AG04450 (cell line): ENCODE measurements around the gene SLC22A7. TPM values are rescaled to one million over a fixed set of nuclear protein-coding genes. Genes with fewer than 3 reads are reported as not detected.
"Not testable (repeated sequence)": the region's sequence is repeated elsewhere in the genome, so short reads cannot be mapped to it uniquely, and the experiment has no call there.

Source experiments
- CTCF ChIA-PET: fragments of 300-600, 350-600 bp; formaldehyde crosslinking; extraction: SDS; loops from one replicate; lab custom pipeline; 2022; ENCODE audit warnings: antibody characterized with exemption, inconsistent platforms; lab: Charles Lee
- POLR2A ChIA-PET: fragments of 350-600 bp; formaldehyde crosslinking; extraction: SDS; loops from one replicate; lab custom pipeline; 2021; ENCODE audit warnings: antibody characterized with exemption, inconsistent platforms; lab: Yijun Ruan, JAX
- DNase-seq: peaks from one replicate; pipeline ENCODE4 v3.0.0-alpha.2; 2011; ENCODE audit warnings: low read depth, low spot score
- H3K27ac ChIP-seq: one replicate; pipeline ENCODE4 v1.5.1; 2012; ENCODE audit warnings: low read depth, low read length, control low read depth
- H3K27me3 ChIP-seq: one replicate; pipeline ENCODE4 v1.6.0; 2012; ENCODE audit warnings: low read length; ENCODE audit not compliant: control insufficient read depth, insufficient read depth
- H3K4me3 ChIP-seq: 2 replicates; pipeline ENCODE4 v1.5.1; 2011; ENCODE audit warnings: mild to moderate bottlenecking, low read depth, low read length, control low read depth
- H3K9me3 ChIP-seq: 2 replicates; pipeline ENCODE4 v1.5.1; 2012; ENCODE audit warnings: low read length; ENCODE audit not compliant: control insufficient read depth, insufficient read depth
- polyA plus RNA-seq: library from polyadenylated mRNA; depleted of rRNA; stranded (reverse); fragments of >200 nt; gene quantifications from 2 replicates; pipeline ENCODE4 v1.2.3, GENCODE V29; 2011; rRNA removed
- small RNA-seq: library from RNA; depleted of rRNA; stranded (forward); fragments of <200 nt; gene quantifications from one replicate; pipeline ENCODE3, GENCODE V24; 2012; ENCODE audit warnings: low read depth; ENCODE audit not compliant: insufficient read length
- TF ChIP-seq, protein P1 (sequence below): IDR thresholded peaks from 2 replicates; pipeline ENCODE4 v1.5.1; 2011; ENCODE audit warnings: low read depth, low read length, control low read depth, inconsistent platforms

The SLC22A7 gene
- polyA plus RNA-seq, 1 experiment: not detected

DNA sequence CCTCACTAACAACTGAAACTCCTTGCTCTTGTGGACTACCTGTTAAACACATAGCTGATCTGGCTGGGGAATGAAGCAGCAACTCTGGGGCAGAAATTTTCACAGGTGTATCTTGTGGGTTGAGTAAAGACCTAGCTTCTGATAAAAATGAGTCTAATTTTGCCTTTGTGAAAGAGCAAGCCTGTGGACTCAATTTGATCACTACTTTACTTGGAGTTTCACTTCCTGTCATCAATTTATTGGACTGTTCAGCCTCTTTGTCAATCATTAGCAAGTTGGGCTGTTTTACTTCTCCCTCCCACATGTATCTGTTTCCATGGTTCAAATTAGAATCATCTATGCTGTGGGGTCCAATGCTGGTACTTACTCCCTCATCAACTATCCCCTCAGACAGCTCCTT is 40.2 kb downstream of the SLC22A7 start:
- Histone ChIP-seq H3K27ac (no peak overlapping the region), H3K27me3 (no peaks in the 10 kb centered on the region), H3K9me3 (no peaks in the 10 kb centered on the region), H3K4me3 (no peak overlapping the region)
- POLR2A ChIA-PET: no interaction called here
- CTCF ChIA-PET: interaction anchor here (1.9 kb wide), 1 partner anchor 109 kb away, joined by 4 read pairs; the partner anchor contains the start of gene DNPH1
- TF ChIP-seq, protein P1, sequence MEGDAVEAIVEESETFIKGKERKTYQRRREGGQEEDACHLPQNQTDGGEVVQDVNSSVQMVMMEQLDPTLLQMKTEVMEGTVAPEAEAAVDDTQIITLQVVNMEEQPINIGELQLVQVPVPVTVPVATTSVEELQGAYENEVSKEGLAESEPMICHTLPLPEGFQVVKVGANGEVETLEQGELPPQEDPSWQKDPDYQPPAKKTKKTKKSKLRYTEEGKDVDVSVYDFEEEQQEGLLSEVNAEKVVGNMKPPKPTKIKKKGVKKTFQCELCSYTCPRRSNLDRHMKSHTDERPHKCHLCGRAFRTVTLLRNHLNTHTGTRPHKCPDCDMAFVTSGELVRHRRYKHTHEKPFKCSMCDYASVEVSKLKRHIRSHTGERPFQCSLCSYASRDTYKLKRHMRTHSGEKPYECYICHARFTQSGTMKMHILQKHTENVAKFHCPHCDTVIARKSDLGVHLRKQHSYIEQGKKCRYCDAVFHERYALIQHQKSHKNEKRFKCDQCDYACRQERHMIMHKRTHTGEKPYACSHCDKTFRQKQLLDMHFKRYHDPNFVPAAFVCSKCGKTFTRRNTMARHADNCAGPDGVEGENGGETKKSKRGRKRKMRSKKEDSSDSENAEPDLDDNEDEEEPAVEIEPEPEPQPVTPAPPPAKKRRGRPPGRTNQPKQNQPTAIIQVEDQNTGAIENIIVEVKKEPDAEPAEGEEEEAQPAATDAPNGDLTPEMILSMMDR: no peak
- no peak for DNase-seq

DNA sequence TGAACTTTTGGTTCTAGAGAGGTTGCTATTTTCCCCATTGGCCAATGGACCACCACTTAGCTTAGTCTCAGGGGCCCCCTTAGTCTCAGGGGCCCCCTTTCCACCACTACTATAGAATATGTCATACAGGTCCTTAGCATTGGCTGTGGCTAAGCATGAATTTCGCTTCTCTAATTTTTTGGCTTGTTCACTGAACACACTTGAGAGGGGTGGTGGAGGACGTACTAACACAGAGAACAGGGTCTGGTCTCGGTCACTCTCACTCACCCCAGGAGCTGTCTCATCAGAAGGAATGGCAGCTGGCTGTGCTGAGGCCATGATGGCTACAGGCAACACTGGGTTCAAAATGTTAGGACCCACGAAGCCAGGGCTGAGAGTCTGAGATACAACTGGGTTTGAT is 41.1 kb downstream of the SLC22A7 start:
- H3K27ac ChIP-seq: no peak overlapping the region
- H3K27me3 ChIP-seq: no peaks in the 10 kb centered on the region
- no peak for DNase-seq
- CTCF ChIA-PET: interaction anchor here (1.4 kb wide), 1 partner anchor 110 kb away, joined by 4 read pairs; the partner anchor contains the start of gene DNPH1
- TF ChIP-seq, protein P1: no peak
- no peak overlapping the region for H3K4me3 ChIP-seq
- H3K9me3 ChIP-seq: no peaks in the 10 kb centered on the region
- POLR2A ChIA-PET: no interaction called here

DNA sequence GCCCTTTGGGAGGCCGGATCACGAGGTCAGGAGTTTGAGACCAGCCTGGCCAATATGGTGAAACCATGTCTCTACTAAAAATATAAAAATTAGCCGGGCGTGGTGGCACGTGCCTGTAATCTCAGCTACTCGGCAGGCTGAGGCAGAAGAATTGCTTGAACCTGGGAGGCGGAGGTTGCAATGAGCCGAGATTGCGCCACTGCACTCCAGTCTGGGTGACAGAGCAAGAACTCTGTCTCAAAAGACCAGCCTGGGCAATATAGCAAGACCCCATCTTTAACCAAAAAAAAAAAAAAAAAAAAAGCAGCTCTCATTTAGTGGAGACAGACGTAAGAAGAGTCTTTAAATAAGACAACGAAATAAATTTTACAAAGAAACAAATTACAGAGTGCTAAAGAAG is 48.2 kb downstream of the SLC22A7 start:
- H3K4me3 ChIP-seq, H3K27ac ChIP-seq, POLR2A ChIA-PET, DNase-seq, H3K27me3 ChIP-seq, H3K9me3 ChIP-seq: not testable (repeated sequence)
- CTCF ChIA-PET: interaction anchor here (0.6 to 2.1 kb wide), 2 partner anchors 12 to 726 kb away, joined by 4 to 24 read pairs; no protein-coding TSS in a partner anchor

DNA sequence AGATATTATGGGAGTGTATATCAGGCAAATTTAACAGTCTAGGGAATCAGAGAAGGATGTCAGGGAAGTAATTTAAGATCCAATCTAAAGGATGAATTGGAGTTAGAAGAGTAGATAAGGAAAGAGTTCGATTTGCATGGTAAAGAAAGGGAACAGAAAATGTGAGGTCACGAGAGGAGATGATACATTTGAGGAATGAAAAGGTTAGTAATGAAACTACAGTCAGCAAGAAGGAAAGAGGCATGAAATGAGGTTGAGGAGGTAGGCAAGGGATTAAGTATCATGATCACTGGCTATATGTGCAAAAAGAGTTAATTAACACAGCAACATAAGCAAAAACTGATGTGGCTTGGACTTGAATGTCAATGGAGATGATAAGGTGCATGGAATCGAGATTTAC is 49.0 kb downstream of the SLC22A7 start:
- no peak overlapping the region for H3K27ac ChIP-seq
- no peaks in the 10 kb centered on the region for H3K27me3 ChIP-seq
- CTCF ChIA-PET: interaction anchor here (0.6 to 2.1 kb wide), 2 partner anchors 12 to 726 kb away, joined by 4 to 24 read pairs; no protein-coding TSS in a partner anchor
- DNase-seq: no peak
- TF ChIP-seq, protein P1: no peak
- no peak overlapping the region for H3K4me3 ChIP-seq
- no peaks in the 10 kb centered on the region for H3K9me3 ChIP-seq
- POLR2A ChIA-PET: no interaction called here

DNA sequence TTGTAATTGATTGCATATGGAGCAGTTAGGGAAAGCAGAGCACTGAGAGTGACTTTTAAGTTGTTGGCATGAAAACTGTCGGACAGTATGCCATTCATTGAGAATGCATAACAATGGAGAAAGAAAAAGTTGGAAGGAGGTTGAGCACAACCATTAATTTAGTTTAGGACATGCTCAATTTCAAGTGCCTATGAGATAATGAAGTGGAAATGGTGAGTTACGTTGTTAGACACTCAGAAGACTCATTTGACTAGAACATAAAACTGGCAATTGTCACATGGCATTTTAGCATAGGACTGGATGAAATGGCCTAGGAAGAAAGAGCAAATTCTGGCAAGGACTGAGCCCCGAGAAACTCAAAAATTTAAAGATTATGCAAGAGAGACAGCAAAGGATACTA is 49.4 kb downstream of the SLC22A7 start:
- H3K27me3 ChIP-seq: no peaks in the 10 kb centered on the region
- H3K4me3 ChIP-seq: no peak overlapping the region
- no peak for DNase-seq
- TF ChIP-seq, protein P1: no peak
- H3K9me3 ChIP-seq: no peaks in the 10 kb centered on the region
- CTCF ChIA-PET: no interaction called here
- H3K27ac ChIP-seq: no peak overlapping the region
- POLR2A ChIA-PET: no interaction called here

DNA sequence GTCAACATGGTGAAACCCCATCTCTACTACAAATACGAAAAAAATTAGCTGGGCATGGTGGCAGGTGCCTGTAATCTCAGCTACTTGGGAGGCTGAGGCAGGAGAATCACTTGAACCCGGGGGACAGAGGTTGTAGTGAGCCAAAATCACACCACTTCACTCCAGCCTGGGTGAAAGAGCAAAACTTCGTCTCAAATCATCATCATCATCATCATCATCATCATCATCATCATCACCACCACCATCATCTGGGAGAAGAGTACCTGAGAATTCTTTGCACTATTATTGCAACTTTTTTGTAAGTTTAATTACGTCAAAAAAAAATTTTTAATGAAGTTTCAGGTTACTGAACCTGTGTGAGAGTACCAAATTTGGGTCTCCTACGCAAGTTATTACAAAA is 53.9 kb downstream of the SLC22A7 start:
- H3K9me3 ChIP-seq, CTCF ChIA-PET, H3K27me3 ChIP-seq, H3K4me3 ChIP-seq, DNase-seq, POLR2A ChIA-PET, H3K27ac ChIP-seq: not testable (repeated sequence)

Small RNA genes lying within 50 kb of the gene (small RNA-seq; reads per million reads assigned to genes)
- gene RPL12P47: not detected

Other genes starting within 250 kb of the SLC22A7 start
- 37.5 and 44.8 TPM in 2 replicates for gene CUL7, start 244.4 kb upstream of the SLC22A7 start, polyA plus RNA-seq
- 19.3 and 19.4 TPM in 2 replicates for gene MRPL2, start 238.8 kb upstream of the SLC22A7 start, polyA plus RNA-seq
- 9.1 and 10.2 TPM in 2 replicates for gene KLC4, start 238.6 kb upstream of the SLC22A7 start, polyA plus RNA-seq
- 146 and 179 TPM in 2 replicates for gene PTK7, start 221.9 kb upstream of the SLC22A7 start, polyA plus RNA-seq
- gene SRF, start 127.0 kb upstream of the SLC22A7 start, polyA plus RNA-seq: 36.8 and 48.5 TPM in 2 replicates
- 11.5 and 11.8 TPM in 2 replicates for gene CUL9, start 116.1 kb upstream of the SLC22A7 start, polyA plus RNA-seq
- 36.9 and 42.4 TPM in 2 replicates for gene DNPH1, start 68.8 kb upstream of the SLC22A7 start, polyA plus RNA-seq
- gene TTBK1, start 54.8 kb upstream of the SLC22A7 start, polyA plus RNA-seq: not detected in 2 replicates
- gene CRIP3, start 10.6 kb downstream of the SLC22A7 start, polyA plus RNA-seq: not detected in 2 replicates
- 12.5 and 14.9 TPM in 2 replicates for gene ZNF318, start 71.4 kb downstream of the SLC22A7 start, polyA plus RNA-seq
- gene ABCC10, start 129.3 kb downstream of the SLC22A7 start, polyA plus RNA-seq: 10.6 and 12.0 TPM in 2 replicates
- 0.62 and 0.86 TPM in 2 replicates for gene DLK2, start 157.3 kb downstream of the SLC22A7 start, polyA plus RNA-seq
- gene TJAP1, start 179.3 kb downstream of the SLC22A7 start, polyA plus RNA-seq: 18.4 and 20.4 TPM in 2 replicates
- gene LRRC73, start 212.1 kb downstream of the SLC22A7 start, polyA plus RNA-seq: 0.14 and 0.16 TPM in 2 replicates
- 241 and 262 TPM in 2 replicates for gene YIPF3, start 218.7 kb downstream of the SLC22A7 start, polyA plus RNA-seq
- 48.1 and 50.8 TPM in 2 replicates for gene POLR1C, start 218.8 kb downstream of the SLC22A7 start, polyA plus RNA-seq